GM19025 (cell line): ENCODE data around the gene HYOU1.
"Not testable (repeated sequence)": the region's sequence is repeated elsewhere in the genome, so short reads cannot be mapped to it uniquely, and the experiment has no call there.

Experiments used
- ATAC-seq: cut with Tn5 transposase; IDR thresholded peaks from one replicate; pipeline ENCODE4 v1.9.1; 2021; ENCODE audit warnings: mild to moderate bottlenecking, low read depth, moderate library complexity; ENCODE audit not compliant: unreplicated experiment

HYOU1 gene

DNA sequence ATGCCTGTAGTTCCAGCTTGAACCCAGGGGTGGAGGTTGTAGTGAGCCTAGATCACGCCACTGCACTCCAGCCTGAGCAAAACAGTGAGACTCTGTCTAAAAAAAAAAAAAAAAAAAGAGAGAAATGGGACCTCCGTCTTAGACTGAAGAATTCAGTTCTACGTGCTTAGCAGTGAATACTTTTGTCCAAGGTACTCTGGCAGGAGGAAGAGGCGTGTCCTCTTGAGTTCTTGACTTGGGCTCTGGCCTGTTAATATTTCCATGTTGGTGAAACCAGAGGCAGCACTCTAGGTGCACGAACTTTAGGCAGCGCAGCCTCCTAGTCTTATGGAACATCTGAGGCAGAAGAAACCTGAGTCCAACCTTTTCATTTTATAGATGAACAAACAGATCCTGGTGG, 30.1 kb upstream of the HYOU1 start:
- ATAC-seq = no peak

DNA sequence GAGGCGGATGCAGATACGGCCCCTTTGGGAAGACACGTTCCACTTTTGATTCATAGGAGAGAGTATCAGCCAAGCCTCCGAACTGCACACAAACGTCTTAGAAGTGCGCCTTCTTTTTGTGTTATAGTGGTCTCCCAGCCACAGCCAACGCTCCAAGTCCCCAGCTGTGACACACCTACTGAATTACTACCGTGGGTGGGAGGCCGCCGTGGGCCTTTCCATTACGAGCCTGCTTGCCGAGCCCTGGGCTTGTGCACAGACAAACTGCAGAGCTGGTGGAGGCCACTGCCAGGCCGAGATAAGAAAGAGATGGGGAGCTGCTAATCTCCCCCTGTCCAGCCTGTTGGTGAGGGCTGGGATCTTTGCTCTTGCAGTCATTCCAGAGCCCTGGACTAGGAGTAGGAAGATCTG, 28.4 kb upstream of the HYOU1 start:
- peak; percentile 3 for ATAC-seq

DNA sequence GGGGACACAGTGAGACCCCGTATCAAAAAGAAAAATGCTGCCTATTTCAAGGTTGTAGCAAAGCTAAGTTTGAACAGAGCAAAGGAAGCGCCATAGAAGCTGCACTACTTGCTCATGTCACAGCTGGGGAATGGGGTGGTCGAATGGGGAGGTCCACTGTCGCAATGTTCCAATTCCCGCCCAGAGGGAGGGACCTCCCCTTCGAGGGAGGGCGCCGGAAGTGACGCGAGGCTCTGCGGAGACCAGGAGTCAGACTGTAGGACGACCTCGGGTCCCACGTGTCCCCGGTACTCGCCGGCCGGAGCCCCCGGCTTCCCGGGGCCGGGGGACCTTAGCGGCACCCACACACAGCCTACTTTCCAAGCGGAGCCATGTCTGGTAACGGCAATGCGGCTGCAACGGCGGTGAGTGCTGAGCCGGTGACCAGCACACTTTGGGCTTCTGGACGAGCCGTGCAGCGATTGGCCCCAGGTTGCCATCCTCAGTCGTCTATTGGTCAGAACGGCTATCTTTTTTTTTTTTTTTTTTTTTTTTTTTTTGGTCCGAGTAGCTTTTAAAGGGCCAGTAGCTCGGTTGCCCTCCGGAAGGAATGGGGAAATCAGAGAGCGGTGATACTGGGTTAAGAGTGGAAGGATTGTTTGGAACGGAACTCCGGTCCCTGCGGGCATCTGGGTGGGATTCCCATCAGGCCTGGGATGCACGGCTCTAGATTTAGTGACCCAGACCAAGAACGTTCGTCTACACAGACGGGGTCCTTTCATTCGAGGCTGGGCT, 27.8 kb upstream of the HYOU1 start, which contains the start of gene HMBS:
Gene HMBS, plus strand, starts transcription at position 219 of the 774 bp plus-strand sequence. Its CDS starts 153 bp downstream, at position 372.
- ATAC-seq = peak; percentile 93

DNA sequence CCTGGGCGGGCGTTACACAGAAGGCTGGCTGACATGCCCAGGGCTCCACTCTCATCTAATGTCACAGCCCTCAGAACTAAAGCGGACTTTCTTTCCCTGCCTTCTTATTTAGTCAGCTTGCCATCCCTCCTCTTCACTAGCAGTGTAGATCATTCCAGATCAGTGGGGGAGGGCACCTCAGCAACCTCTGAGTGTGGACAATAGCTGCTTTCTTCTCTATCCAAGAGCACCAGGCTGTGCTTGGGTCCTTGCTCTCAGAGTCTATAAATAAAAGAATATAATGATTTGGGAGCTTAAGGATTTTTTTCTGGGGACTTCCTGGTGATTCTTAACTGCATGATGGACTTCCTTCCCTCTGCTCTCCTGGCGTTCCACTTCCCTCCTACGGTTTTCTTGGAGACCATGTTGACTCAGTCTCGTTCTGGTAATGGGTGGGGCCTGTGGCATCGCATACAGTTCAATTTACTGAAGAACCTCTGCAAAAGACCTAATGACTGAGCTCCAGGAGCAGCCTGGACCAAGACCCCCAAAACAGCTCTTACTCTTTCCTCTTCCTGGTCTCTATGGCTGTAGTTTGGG, 24.8 kb upstream of the HYOU1 start:
- ATAC-seq = no peak

DNA sequence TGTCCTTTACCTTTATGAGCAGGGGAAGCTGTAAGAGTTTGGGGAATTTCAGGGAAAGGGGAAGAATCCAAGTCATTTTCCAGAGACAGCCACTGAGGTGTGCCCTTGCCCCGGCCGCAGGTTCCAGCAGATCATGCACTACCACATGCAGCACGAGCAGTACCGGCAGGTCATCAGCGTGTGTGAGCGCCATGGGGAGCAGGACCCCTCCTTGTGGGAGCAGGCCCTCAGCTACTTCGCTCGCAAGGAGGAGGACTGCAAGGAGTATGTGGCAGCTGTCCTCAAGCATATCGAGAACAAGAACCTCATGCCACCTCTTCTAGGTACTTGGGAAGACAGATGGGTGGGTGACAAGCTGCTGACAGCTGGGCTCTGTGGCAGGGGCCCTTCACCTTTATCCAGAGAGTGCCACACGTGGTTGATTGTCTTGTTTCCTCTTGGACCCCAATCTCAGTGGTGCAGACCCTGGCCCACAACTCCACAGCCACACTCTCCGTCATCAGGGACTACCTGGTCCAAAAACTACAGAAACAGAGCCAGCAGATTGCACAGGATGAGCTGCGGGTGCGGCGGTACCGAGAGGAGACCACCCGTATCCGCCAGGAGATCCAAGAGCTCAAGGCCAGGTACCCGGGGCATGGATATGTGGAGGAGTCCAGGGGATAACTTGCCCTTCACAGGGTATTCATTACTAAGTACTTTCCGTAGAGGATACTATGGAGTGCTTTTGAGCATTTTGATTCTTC, 21.8 kb upstream of the HYOU1 start:
- ATAC-seq = no peak

DNA sequence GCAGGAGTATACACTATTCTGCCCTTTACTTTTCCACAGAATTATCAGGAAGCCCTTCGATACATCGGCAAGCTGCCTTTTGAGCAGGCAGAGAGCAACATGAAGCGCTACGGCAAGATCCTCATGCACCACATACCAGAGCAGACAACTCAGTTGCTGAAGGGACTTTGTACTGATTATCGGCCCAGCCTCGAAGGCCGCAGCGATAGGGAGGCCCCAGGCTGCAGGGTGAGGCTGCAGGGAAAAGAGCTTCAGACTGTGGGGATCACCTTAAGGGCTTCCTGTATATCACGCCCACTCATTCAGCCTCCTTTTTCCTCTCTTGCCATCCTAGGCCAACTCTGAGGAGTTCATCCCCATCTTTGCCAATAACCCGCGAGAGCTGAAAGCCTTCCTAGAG, 20.8 kb upstream of the HYOU1 start:
- ATAC-seq = no peak

DNA sequence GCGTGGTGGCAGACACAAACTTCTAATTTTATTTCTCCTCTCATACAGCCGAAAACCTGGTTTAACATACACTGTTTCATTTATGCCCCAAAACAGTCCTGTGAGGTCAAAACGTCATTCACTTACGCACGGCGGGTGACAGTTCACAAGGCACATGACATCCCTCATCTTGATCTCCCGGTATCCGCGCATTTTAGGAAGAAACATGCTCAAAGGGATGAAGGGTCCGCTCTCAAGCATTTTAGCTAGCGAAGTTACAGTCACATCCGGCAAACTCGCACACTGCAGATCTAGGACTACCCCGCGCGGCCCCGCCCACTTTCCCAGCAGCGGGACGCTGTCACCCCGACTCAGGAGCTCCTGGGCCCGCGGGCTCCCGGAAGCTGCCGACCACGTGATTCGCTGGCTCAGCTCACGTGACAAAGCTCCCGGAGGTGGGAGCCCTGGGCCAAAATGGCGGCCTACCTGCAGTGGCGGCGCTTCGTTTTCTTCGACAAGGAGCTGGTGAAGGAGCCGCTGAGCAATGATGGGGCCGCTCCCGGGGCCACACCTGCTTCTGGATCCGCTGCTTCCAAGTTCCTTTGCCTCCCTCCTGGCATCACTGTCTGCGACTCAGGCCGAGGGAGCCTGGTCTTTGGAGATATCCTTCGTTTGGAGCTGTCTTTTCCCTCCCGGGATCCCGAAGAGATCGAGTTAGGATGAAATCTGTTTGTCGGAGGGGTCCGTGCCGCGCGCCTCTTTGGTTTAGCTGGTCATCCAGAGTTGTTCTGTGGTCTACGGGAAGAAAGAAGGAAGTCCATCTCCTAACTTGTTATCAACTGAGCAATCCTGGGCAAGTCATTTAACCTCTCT, 10.6 kb upstream of the HYOU1 start, which contains the start of gene VPS11:
Gene VPS11, plus strand, starts transcription at position 448 of the 852 bp plus-strand sequence. Its CDS starts 6 bp downstream, at position 454.
- ATAC-seq = peak; percentile 94

DNA sequence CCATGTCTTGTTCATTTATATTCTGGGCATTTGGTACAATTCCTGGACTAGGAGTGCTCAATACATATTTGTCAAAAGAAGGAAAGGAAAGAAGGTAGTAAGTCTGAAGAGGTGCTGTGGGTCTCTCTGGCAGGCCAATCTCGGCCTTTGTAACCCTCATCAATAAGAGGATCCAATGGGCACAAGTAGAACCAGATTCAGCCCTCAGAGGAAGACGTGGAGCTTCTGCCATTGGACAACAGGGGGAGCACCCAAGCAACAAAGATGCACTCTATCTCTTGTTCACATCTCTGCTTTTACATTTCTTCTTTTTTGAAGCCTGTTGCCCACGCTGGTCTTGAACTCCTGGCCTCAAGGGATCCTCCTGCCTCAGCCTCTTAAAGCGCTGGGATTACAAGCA, 8.4 kb upstream of the HYOU1 start:
- no peak for ATAC-seq

- ATAC-seq = no peak
Measured at GRCh38 chr11:119062779-119063178, 5.8 kb upstream of the HYOU1 start.

- no peak for ATAC-seq
Measured at GRCh38 chr11:119061256-119061655, 4.3 kb upstream of the HYOU1 start.

- not testable (repeated sequence) for ATAC-seq
Measured at GRCh38 chr11:119059128-119059527, 2.1 kb upstream of the HYOU1 start.

GRCh38 chr11:119056421-119056999, 495 bp downstream of the HYOU1 start:
- no peak for ATAC-seq

DNA sequence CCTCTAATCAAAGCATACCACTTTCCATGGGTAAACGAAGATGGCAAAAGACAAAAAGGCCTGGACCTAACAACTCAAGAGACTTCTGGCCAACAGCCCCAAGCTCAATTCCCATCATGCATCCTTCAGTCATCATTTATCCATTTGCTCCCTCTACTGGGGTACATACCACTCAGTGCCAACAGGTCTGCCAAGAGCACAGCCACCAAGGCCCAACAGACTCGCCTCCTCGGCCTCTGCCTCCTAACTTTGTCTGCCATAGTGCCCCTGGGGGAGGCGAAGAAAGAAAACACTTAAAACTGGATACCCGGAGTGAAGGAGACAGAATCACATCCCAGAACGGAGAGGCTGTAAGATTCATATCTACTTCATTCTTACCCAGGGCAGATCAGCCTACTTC, 1.1 kb downstream of the HYOU1 start:
- no peak for ATAC-seq

- ATAC-seq = no peak
Measured at GRCh38 chr11:119054418-119054817, 2.6 kb downstream of the HYOU1 start.

DNA sequence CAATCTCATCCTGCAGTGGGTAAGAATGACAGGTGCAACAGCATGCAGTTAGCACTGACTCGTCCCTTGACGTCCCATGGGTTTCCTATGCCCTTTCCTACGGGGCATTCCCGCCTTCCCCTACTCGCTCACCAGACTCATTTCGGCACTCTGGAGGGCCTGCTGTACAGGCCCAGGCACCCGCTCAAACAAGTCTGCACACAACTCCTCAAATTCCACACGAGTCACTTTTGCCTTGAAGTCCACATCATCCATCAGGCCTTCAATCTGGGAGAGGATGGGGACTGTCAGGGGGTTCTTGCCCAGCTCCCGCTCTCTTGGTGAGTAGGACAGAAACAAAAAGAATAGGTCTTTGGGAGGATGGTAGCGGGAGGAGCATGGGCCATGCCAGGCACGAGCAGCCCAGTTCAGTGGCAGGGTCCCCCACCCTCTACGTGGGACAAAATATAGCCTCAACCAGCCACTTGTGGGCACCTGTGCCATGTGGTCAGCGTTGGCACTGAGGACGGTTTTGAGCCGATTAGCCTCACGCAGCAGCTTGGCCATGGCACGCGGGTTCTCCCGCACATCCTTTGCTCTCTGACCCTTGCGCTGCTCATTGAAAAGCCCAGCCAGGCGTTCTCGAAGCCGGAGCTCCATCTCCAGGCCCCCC, 4.7 kb downstream of the HYOU1 start:
- ATAC-seq = no peak

DNA sequence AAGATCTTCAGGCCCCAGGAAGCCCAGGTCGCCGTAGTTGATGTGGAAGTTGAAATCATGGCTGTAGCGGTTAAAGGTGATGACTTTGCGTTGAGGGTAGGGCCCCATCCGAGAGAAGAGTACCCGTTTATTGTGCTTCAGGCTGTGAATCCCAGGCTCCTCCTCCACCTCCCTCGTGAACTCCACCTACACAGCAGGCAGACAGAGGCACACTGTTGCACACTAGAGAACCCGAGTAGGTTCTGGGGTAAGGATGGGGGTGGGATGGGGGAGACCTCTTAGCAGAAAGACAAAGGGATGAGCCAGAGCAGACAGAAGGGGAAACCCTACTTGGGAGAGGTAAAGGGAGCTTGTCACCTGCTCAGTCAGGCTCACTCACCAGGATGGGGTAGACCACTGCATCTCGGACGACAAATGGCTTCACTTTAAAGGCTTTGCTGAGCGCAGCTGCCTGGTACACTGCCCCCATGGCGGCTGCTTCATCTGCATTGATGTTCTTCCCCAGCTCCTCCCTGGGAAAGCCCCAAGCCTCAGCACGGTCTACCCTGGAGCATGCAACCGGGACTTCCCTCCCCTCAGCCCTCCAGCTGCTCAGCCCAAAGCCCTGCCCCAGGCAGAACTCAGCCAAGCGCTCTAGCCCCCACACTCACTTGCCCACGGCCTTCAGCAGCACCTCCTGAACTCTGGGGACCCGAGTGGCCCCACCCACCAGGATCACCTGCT, 5.4 kb downstream of the HYOU1 start:
- peak; percentile 68 for ATAC-seq

DNA sequence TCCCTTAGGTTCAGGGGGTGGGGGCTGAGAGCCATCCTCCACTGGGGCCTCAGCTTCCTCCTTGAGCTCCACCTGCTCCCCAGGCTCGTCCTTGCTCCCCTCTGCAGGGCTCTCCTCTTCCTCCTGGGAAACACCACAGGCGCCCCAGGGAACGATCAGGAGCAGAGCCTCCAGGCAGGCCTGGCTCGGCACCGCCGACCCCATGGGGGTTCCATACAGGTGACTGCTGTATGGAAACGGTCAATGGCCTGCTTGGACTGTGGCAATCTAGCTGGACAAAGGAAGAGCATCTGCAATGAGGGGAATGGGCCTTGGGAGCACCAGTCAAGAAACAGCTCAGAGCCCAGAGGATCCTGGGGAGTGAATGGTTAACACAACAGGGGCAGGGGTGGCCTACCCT, 7.9 kb downstream of the HYOU1 start:
- ATAC-seq = no peak

- no peak for ATAC-seq
Measured at GRCh38 chr11:119048644-119049043, 8.4 kb downstream of the HYOU1 start.

- ATAC-seq = no peak
Measured at GRCh38 chr11:119047205-119047604, 9.8 kb downstream of the HYOU1 start.
